Measurements from ENCODE around the gene HS6ST1. TPM values are rescaled to one million over a fixed set of nuclear protein-coding genes. Genes with fewer than 3 reads are reported as not detected.

Gene HS6ST1
- total RNA-seq, 1 experiment from 2014 or later = 63.3 TPM

DNA sequence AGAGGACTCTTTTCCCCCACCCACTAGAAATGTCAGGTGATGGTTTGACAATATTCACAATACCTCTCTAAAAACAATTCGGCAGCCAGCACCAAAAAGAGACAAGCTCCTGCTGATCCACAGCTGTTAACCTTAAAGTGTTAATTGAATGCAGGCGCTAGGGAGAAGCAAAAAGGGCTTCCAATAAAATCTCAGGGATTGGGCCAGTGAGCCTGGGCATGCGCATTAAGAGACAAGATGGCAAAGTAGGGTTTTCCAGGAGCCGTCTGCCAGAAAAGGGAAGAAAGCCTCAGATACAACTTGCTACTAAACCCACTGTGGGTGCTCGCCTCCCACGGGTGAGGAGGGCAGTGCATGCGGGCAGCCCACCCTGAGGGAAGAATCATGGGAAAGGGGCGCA is 98.8 kb downstream of the HS6ST1 start:
- no peak for TF ChIP-seq CTCF (conservative IDR thresholded peaks at IDR 0.05; ENCODE audit: low read depth, low read length)
- no peak for TF ChIP-seq EZH2 (IDR thresholded peaks at IDR 0.05; ENCODE audit: borderline replicate concordance, low read depth, low read length, poor library complexity, severe bottlenecking)
- H3K27ac ChIP-seq (ENCODE audit: low read depth, low read length, poor library complexity, severe bottlenecking) = no peak overlapping the region
- H3K9me3 ChIP-seq (ENCODE audit: low read depth, low read length, poor library complexity, severe bottlenecking) = no peaks in the 10 kb centered on the region
- no peaks in the 10 kb centered on the region for H3K4me1 ChIP-seq (ENCODE audit: insufficient read depth, low read length, poor library complexity, severe bottlenecking)
- intact Hi-C loops (cut with micrococcal nuclease; ENCODE audit: unreplicated experiment) = no loop called here
- CTCF ChIA-PET = no interaction called here
- DNase-seq (ENCODE audit: low spot score) = no peak
- H3K4me3 ChIP-seq (ENCODE audit: low read depth, low read length, poor library complexity, severe bottlenecking) = no peak overlapping the region
- no peaks in the 10 kb centered on the region for H3K36me3 ChIP-seq (ENCODE audit: insufficient read depth, low read length, poor library complexity, severe bottlenecking)
- POLR2A ChIA-PET (ENCODE audit: low non-redundant PET) = no interaction called here
- no peaks in the 10 kb centered on the region for H3K27me3 ChIP-seq (replicated peaks; ENCODE audit: insufficient read depth, low read depth, low read length, poor library complexity)
- no TSS peak for BruUV-seq (replicated peaks)

DNA sequence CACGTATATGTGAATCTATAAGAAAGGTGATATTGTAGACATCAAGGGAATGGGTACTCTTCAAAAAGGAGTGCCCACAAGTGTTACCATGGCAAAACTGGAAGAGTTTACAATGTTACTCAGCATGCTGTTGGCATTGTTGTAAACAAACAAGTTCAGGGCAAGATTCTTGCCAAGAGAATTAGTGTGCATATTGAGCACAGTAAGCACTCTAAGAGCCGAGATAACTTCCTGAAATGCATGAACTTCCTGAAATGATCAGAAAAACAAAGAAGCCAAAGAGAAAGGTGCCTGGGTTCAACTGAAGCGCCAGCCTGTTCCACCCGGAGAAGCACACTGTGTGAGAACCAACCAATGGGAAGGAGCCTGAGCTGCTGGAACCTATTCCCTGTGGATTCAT is 101.0 kb downstream of the HS6ST1 start:
- DNase-seq (ENCODE audit: low spot score) = no peak
- no peak overlapping the region for H3K4me3 ChIP-seq (ENCODE audit: low read depth, low read length, poor library complexity, severe bottlenecking)
- H3K27me3 ChIP-seq (replicated peaks; ENCODE audit: insufficient read depth, low read depth, low read length, poor library complexity) = no peaks in the 10 kb centered on the region
- H3K4me1 ChIP-seq (ENCODE audit: insufficient read depth, low read length, poor library complexity, severe bottlenecking) = no peaks in the 10 kb centered on the region
- intact Hi-C loops (cut with micrococcal nuclease; ENCODE audit: unreplicated experiment) = no loop called here
- BruUV-seq (replicated peaks) = no TSS peak
- CTCF ChIA-PET = no interaction called here
- no peak for TF ChIP-seq CTCF (conservative IDR thresholded peaks at IDR 0.05; ENCODE audit: low read depth, low read length)
- no peak for TF ChIP-seq EZH2 (IDR thresholded peaks at IDR 0.05; ENCODE audit: borderline replicate concordance, low read depth, low read length, poor library complexity, severe bottlenecking)
- H3K9me3 ChIP-seq (ENCODE audit: low read depth, low read length, poor library complexity, severe bottlenecking) = no peaks in the 10 kb centered on the region
- POLR2A ChIA-PET (ENCODE audit: low non-redundant PET) = interaction anchor here (0.6 kb wide), 1 partner anchor 30 kb away, joined by 4 read pairs; no protein-coding TSS in a partner anchor
- H3K27ac ChIP-seq (ENCODE audit: low read depth, low read length, poor library complexity, severe bottlenecking) = no peak overlapping the region
- no peaks in the 10 kb centered on the region for H3K36me3 ChIP-seq (ENCODE audit: insufficient read depth, low read length, poor library complexity, severe bottlenecking)

DNA sequence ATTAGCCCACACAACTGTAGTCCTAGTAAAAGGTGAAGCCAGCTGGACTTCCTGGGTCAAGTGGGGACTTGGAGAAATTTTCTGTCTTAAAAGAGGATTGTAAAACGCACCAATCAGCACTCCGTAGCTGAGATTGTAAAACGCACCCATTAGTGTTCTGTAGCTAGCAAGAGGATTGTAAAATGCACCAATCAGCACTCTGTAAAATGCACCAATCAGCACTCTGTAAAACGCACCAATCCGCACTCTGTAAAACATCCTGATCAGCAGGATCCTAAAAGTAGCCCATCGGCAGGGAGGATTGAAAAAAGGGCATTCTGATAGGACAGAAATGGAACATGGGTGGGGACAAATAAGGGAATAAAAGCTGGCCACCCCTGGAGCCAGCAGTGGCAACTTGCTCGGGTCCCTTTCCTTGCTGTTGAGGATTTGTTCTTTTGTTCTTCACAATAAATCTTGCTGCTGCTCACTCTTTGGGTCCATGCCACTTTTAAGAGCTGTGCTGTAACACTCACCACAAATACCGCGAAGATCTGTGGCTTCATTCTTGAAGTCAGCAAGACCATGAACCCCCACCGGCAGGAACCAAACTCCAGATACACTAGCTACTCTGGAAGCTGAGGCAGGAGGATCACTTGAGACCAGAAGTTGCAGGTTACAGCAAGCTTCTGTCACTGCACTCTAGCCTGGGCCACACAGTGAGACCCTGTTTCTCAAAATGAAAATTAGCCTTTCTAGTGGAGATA is 102.6 kb downstream of the HS6ST1 start:
- intact Hi-C loops (cut with micrococcal nuclease; ENCODE audit: unreplicated experiment) = no loop called here
- no peaks in the 10 kb centered on the region for H3K36me3 ChIP-seq (ENCODE audit: insufficient read depth, low read length, poor library complexity, severe bottlenecking)
- ChIA-PET POLR2A (ENCODE audit: low non-redundant PET) (no interaction called here), CTCF (no interaction called here)
- H3K4me1 ChIP-seq (ENCODE audit: insufficient read depth, low read length, poor library complexity, severe bottlenecking) = no peaks in the 10 kb centered on the region
- no peak for DNase-seq (ENCODE audit: low spot score)
- no peak overlapping the region for H3K27ac ChIP-seq (ENCODE audit: low read depth, low read length, poor library complexity, severe bottlenecking)
- TF ChIP-seq EZH2 (IDR thresholded peaks at IDR 0.05; ENCODE audit: borderline replicate concordance, low read depth, low read length, poor library complexity, severe bottlenecking) (no peak), CTCF (conservative IDR thresholded peaks at IDR 0.05; ENCODE audit: low read depth, low read length) (no peak)
- no TSS peak for BruUV-seq (replicated peaks)
- no peak overlapping the region for H3K4me3 ChIP-seq (ENCODE audit: low read depth, low read length, poor library complexity, severe bottlenecking)
- no peaks in the 10 kb centered on the region for H3K9me3 ChIP-seq (ENCODE audit: low read depth, low read length, poor library complexity, severe bottlenecking)
- no peaks in the 10 kb centered on the region for H3K27me3 ChIP-seq (replicated peaks; ENCODE audit: insufficient read depth, low read depth, low read length, poor library complexity)

Other genes starting within 250 kb of the HS6ST1 start
- 63.2 and 74.1 TPM in 2 replicates for gene UGGT1, start 227.7 kb downstream of the HS6ST1 start, total RNA-seq (2021)

Measured in A673 (cell line).